HCT116 (cell line): ENCODE data around the gene MAPK10. TPM values are rescaled to one million over a fixed set of nuclear protein-coding genes. Genes with fewer than 3 reads are reported as not detected.

ENCODE experiments used
- ATAC-seq: fragments of 200-7000 bp; cut with Tn5 transposase; 2 replicates; pipeline ENCODE4 v1.9.1; 2020; ENCODE audit warnings: mild to moderate bottlenecking, moderate library complexity
- BruUV-seq: library from RNA; stranded (reverse); fragments of 400-500 nt; replicated peaks from 2 replicates; lab custom pipeline; 2021; lab: Mats Ljungman, UMichigan
- CTCF ChIA-PET: fragments of 300-600 bp; sonication (Branson Sonifier 250); formaldehyde crosslinking; loops from one replicate; lab custom pipeline; 2021; ENCODE audit warnings: antibody characterized with exemption; lab: Charles Lee
- POLR2A ChIA-PET: fragments of 300-600, 350-600 bp; sonication (Branson Sonifier 250); formaldehyde crosslinking; loops from one replicate; lab custom pipeline; 2021; ENCODE audit warnings: antibody characterized with exemption; lab: Charles Lee
- RAD21 ChIA-PET, 2 experiments: fragments of 300-600 bp; sonication (Branson Sonifier 250); formaldehyde crosslinking; loops; one replicate each; lab custom pipeline; 2023; ENCODE audit warnings: low total read pairs in 2 of 2; ENCODE audit not compliant: uncharacterized antibody in 2 of 2, unreplicated experiment in 2 of 2, low non-redundant PET in 1 of 2; lab: Charles Lee
- DNase-seq: peaks from one replicate; pipeline ENCODE4 v3.0.0-alpha.2; 2010; ENCODE audit warnings: low read depth, low spot score
- H2AFZ ChIP-seq: fragments of 200-600 bp; shearing (Covaris generic), sonication (generic); 2 replicates; pipeline ENCODE4 v1.6.1; 2017; ENCODE audit warnings: low read depth, mixed run types, mixed read lengths, antibody characterized with exemption, low read length; ENCODE audit not compliant: poor library complexity, severe bottlenecking
- H3K27ac ChIP-seq: 2 replicates; pipeline ENCODE4 v1.5.1; 2012; ENCODE audit warnings: low read depth, low read length
- H3K27me3 ChIP-seq: fragments of 200-600 bp; sonication (generic); 2 replicates; pipeline ENCODE4 v1.6.1; 2016; ENCODE audit warnings: mixed run types, low read length, mixed read lengths; ENCODE audit not compliant: insufficient read depth
- H3K36me3 ChIP-seq, 2 experiments: fragments of 200-500 bp in 1 of 2; fragments of 200-600 bp in 1 of 2; sonication (Bioruptor generic) in 1 of 2; sonication (generic) in 1 of 2; 2 replicates each; pipeline versions ENCODE4 v1.5.1 to v1.6.1; 2014 to 2016; ENCODE audit warnings: low read length in 2 of 2, inconsistent platforms in 1 of 2, mixed read lengths in 1 of 2, mixed run types in 1 of 2; ENCODE audit not compliant: insufficient read depth in 2 of 2, control insufficient read depth in 1 of 2
- H3K4me1 ChIP-seq, 2 experiments: fragments of 200-600 bp in 1 of 2; sonication (generic) in 1 of 2; 2 replicates each; pipeline versions ENCODE4 v1.5.1 to v1.6.1; 2012 to 2017; ENCODE audit warnings: low read length in 2 of 2, inconsistent platforms in 1 of 2, mild to moderate bottlenecking in 1 of 2, mixed read lengths in 1 of 2, mixed run types in 1 of 2, moderate library complexity in 1 of 2; ENCODE audit not compliant: insufficient read depth in 2 of 2, control insufficient read depth in 1 of 2
- H3K4me2 ChIP-seq: fragments of 200-600 bp; sonication (generic); 2 replicates; pipeline ENCODE4 v1.6.1; 2017; ENCODE audit warnings: mixed run types, low read length, mixed read lengths
- H3K4me3 ChIP-seq, 2 experiments: fragments of 200-600 bp in 1 of 2; sonication (generic) in 1 of 2; replicated peaks in 1 of 2; 2 replicates each; pipeline ENCODE4 v1.5.1; 2011 to 2016; ENCODE audit warnings: low read length in 2 of 2, control low read depth in 1 of 2, low read depth in 1 of 2, mild to moderate bottlenecking in 1 of 2, mixed read lengths in 1 of 2, mixed run types in 1 of 2
- H3K79me2 ChIP-seq: fragments of 200-600 bp; sonication (generic); 2 replicates; pipeline ENCODE4 v1.6.1; 2017; ENCODE audit warnings: mild to moderate bottlenecking, mixed run types, low read length, moderate library complexity, mixed read lengths; ENCODE audit not compliant: insufficient read depth
- H3K9ac ChIP-seq: fragments of 200-600 bp; sonication (generic); 2 replicates; pipeline ENCODE4 v1.6.1; 2016; ENCODE audit warnings: low read length, mixed read lengths
- H3K9me2 ChIP-seq: fragments of 200-600 bp; sonication (generic), shearing (Covaris generic); 2 replicates; pipeline ENCODE4 v1.6.1; 2017; ENCODE audit warnings: mixed run types, mild to moderate bottlenecking, moderate library complexity; ENCODE audit not compliant: insufficient read depth
- H3K9me3 ChIP-seq, 2 experiments: fragments of 200-500 bp in 1 of 2; fragments of 200-600 bp in 1 of 2; sonication (Bioruptor generic) in 1 of 2; sonication (generic) in 1 of 2; 2 replicates each; pipeline ENCODE4 v1.6.1; 2014 to 2017; ENCODE audit warnings: low read length in 2 of 2, mixed read lengths in 2 of 2, inconsistent platforms in 1 of 2, low read depth in 1 of 2, mild to moderate bottlenecking in 1 of 2, mixed run types in 1 of 2, moderate library complexity in 1 of 2; ENCODE audit not compliant: control insufficient read depth in 1 of 2, insufficient read depth in 1 of 2
- H4K20me1 ChIP-seq: fragments of 200-600 bp; sonication (generic), shearing (Covaris generic); 2 replicates; pipeline ENCODE4 v1.6.1; 2017; ENCODE audit warnings: mixed run types, mild to moderate bottlenecking, moderate library complexity; ENCODE audit not compliant: insufficient read depth
- ATF3 ChIP-seq: IDR thresholded peaks from 2 replicates; pipeline ENCODE4 v1.6.1; 2012
- CBX3 ChIP-seq: IDR thresholded peaks from 2 replicates; pipeline ENCODE4 v1.6.1; 2012; ENCODE audit warnings: low read depth
- CEBPB ChIP-seq: IDR thresholded peaks from 2 replicates; pipeline ENCODE4 v1.6.1; 2012; ENCODE audit warnings: low read depth
- ELF1 ChIP-seq: IDR thresholded peaks from 2 replicates; pipeline ENCODE4 v1.6.1; 2012; ENCODE audit warnings: low read depth, borderline replicate concordance
- EZH2 ChIP-seq: fragments of 200-600 bp; sonication (generic); IDR thresholded peaks from 2 replicates; pipeline ENCODE4 v1.6.1; 2017; ENCODE audit warnings: antibody characterized with exemption, mixed run types
- FOSL1 ChIP-seq: IDR thresholded peaks from 2 replicates; pipeline ENCODE4 v1.6.1; 2012; ENCODE audit warnings: low read depth
- JUND ChIP-seq: IDR thresholded peaks from 2 replicates; pipeline ENCODE4 v1.6.1; 2012
- MAX ChIP-seq: IDR thresholded peaks from 2 replicates; pipeline ENCODE4 v1.6.1; 2012
- POLR2A ChIP-seq: IDR thresholded peaks from 2 replicates; pipeline ENCODE4 v1.7.0; 2011; ENCODE audit warnings: borderline replicate concordance; ENCODE audit not compliant: insufficient read depth, insufficient read length; ENCODE audit errors: extremely low read depth
- POLR2AphosphoS5 ChIP-seq: IDR thresholded peaks from 2 replicates; pipeline ENCODE4 v1.6.1; 2011; ENCODE audit warnings: mild to moderate bottlenecking, low read depth, low read length, moderate library complexity
- RAD21 ChIP-seq: IDR thresholded peaks from 2 replicates; pipeline ENCODE4 v1.6.1; 2012; ENCODE audit warnings: low read depth, mild to moderate bottlenecking
- REST ChIP-seq: IDR thresholded peaks from 2 replicates; pipeline ENCODE4 v1.6.1; 2012; ENCODE audit warnings: low read depth
- SIN3A ChIP-seq: IDR thresholded peaks from 2 replicates; pipeline ENCODE4 v1.6.1; 2012; ENCODE audit warnings: low read depth
- SRF ChIP-seq: IDR thresholded peaks from 2 replicates; pipeline ENCODE4 v1.6.1; 2012; ENCODE audit warnings: low read depth
- TCF7L2 ChIP-seq: IDR thresholded peaks from 2 replicates; pipeline ENCODE4 v1.7.0; 2011; ENCODE audit warnings: borderline replicate concordance, inconsistent platforms; ENCODE audit not compliant: insufficient read depth, insufficient read length; ENCODE audit errors: extremely low read depth
- YY1 ChIP-seq: IDR thresholded peaks from 2 replicates; pipeline ENCODE4 v1.6.1; 2011; ENCODE audit warnings: low read length, low read depth, moderate library complexity, mild to moderate bottlenecking; ENCODE audit not compliant: insufficient replicate concordance; ENCODE audit errors: extremely low read depth
- ZFX ChIP-seq: fragments of 450-650 bp; IDR thresholded peaks from 2 replicates; pipeline ENCODE4 v1.6.1; 2017
- ZNF274 ChIP-seq: fragments of 200-500 bp; sonication (Bioruptor generic); IDR thresholded peaks from 2 replicates; pipeline ENCODE4 v1.6.1; 2014; ENCODE audit warnings: mild to moderate bottlenecking, low read depth, low read length, inconsistent platforms
- intact Hi-C: fragments of 100-400 bp; cut with micrococcal nuclease; formaldehyde crosslinking; loops from 2 replicates; pipeline ENCODE4 v1.10.0; 2022
- total RNA-seq: library from RNA; stranded (reverse); gene quantifications from one replicate; pipeline ENCODE4 v1.2.1, GENCODE V29; 2021; ENCODE audit not compliant: unreplicated experiment

MAPK10 gene
- total RNA-seq, 1 experiment from 2014 or later: 0.52 TPM

- ATAC-seq (no peak), DNase-seq (peak; percentile 19)
- Histone ChIP-seq H3K36me3 (no peaks in the 10 kb centered on the region), H2AFZ (peak overlapping the region; percentile 37), H3K27me3 (no peaks in the 10 kb centered on the region), H3K9ac (no peak overlapping the region), H4K20me1 (no peaks in the 10 kb centered on the region), H3K27ac (no peak overlapping the region), H3K9me3 (no peaks in the 10 kb centered on the region), H3K4me3 (no peak overlapping the region), H3K9me2 (no peaks in the 10 kb centered on the region), H3K4me2 (peak overlapping the region; percentile 32; the same call in 1 of the 2 replicates), H3K4me1 (peaks cover 0 to 8% of the 10 kb centered on the region in 2 experiments; a peak in 3 of 4 replicates), H3K79me2 (no peaks in the 10 kb centered on the region)
- TF ChIP-seq ELF1 (no peak), REST (no peak), EZH2 (no peak), ATF3 (no peak), TCF7L2 (peak; percentile 51), CEBPB (no peak), SRF (no peak), POLR2AphosphoS5 (no peak), CBX3 (no peak), POLR2A (no peak), MAX (no peak), ZFX (no peak), SIN3A (no peak), JUND (peak; percentile 48), YY1 (no peak), FOSL1 (peak; percentile 53), ZNF274 (no peak), RAD21 (no peak)
- intact Hi-C loops: no loop called here
- ChIA-PET POLR2A (no interaction called here), RAD21 (no interaction called here), CTCF (no interaction called here)
- BruUV-seq: no TSS peak
Measured at GRCh38 chr4:86055898-86056297, 304.0 kb downstream of the MAPK10 start.
